Right lobe of liver (tissue), 6 donors: ENCODE results near the gene VWA8. TPM values are rescaled to one million over a fixed set of nuclear protein-coding genes. Genes with fewer than 3 reads are reported as not detected.

Experiments used
- ATAC-seq, 4 donors: fragments of 200-7000 bp; cut with Tn5 transposase; one replicate each; pipeline ENCODE4 v1.9.1; 2020; ENCODE audit warnings: mild to moderate bottlenecking in 4 of 4, moderate library complexity in 4 of 4
- DNase-seq, 3 donors: peaks; one replicate each; pipeline ENCODE4 v3.0.0-alpha.2; 2020
- H3K27ac ChIP-seq, 3 donors: fragments of 200-600 bp; one replicate each; pipeline ENCODE4 v1.8.0; 2022
- H3K27me3 ChIP-seq, 2 donors: fragments of 200-600 bp; one replicate each; pipeline ENCODE4 v1.8.0; 2022
- H3K36me3 ChIP-seq, 4 donors: fragments of 200-600 bp; sonication (generic) in 1 of 4; one replicate each; pipeline versions ENCODE4 v1.5.1 to v1.8.0; 2017 to 2022; ENCODE audit warnings: control low read depth in 1 of 4
- H3K4me1 ChIP-seq, 4 donors: fragments of 200-600 bp; sonication (generic) in 1 of 4; one replicate each; pipeline versions ENCODE4 v1.5.1 to v1.8.0; 2017 to 2022; ENCODE audit warnings: control low read depth in 1 of 4
- H3K4me3 ChIP-seq, 3 donors: fragments of 200-600 bp; one replicate each; pipeline ENCODE4 v1.8.0; 2022
- H3K9me3 ChIP-seq, 4 donors: fragments of 200-600 bp; sonication (generic) in 1 of 4; one replicate each; pipeline versions ENCODE4 v1.5.1 to v1.8.0; 2017 to 2022; ENCODE audit warnings: control low read depth in 1 of 4
- CTCF ChIP-seq, 4 donors: fragments of 200-600 bp in 3 of 4; fragments of 450-650 bp in 1 of 4; IDR thresholded peaks; one replicate each; pipeline versions ENCODE4 v1.5.1 to v1.8.0; 2016 to 2022; ENCODE audit warnings: antibody characterized with exemption in 4 of 4, mild to moderate bottlenecking in 2 of 4
- POLR2A ChIP-seq: fragments of 450-650 bp; IDR thresholded peaks from one replicate; pipeline ENCODE4 v1.6.1; 2017; ENCODE audit warnings: antibody characterized with exemption, mild to moderate bottlenecking
- WGBS: methylation state at CpG from one replicate; pipeline ENCODE4 v1.1.6; 2018; ENCODE audit warnings: low coverage, low lambda C conversion rate; ENCODE audit not compliant: insufficient coverage; ENCODE audit errors: missing lambda C conversion rate; 5-methylcytosine and 5-hydroxymethylcytosine counted together
- intact Hi-C, 2 donors: fragments of 100-400 bp; cut with DNase I; formaldehyde crosslinking; loops; one replicate each; pipeline versions ENCODE4 v1.11.2 to v1.14.1; 2022
- total RNA-seq, 6 experiments: library from RNA; depleted of rRNA in 2 of 6; stranded (reverse); fragments of >200 nt in 2 of 6; fragmentation: NEBNext Ultra II Directional in 3 of 6; extraction: Animal tissue kit (Norgen Biotek cat#: 25700) in 3 of 6; gene quantifications; one replicate each; pipeline versions ENCODE4 v1.1.0 to v1.2.4, GENCODE V29; 2016 to 2023
- donor health status: DM: no; HTN: yes; CAD: no.
- donor health status: DM: no; HTN: no; CAD: no.
- donor health status: DM: no; HTN: no; CAD: no.
- donor health status: DM: no; HTN: yes; CAD: no.
- donor health status: DM: no; HTN: yes; CAD: no.

VWA8 gene
- total RNA-seq, 6 experiments from 2014 or later = 19.4 to 33.8 (median 30.8) TPM

DNA sequence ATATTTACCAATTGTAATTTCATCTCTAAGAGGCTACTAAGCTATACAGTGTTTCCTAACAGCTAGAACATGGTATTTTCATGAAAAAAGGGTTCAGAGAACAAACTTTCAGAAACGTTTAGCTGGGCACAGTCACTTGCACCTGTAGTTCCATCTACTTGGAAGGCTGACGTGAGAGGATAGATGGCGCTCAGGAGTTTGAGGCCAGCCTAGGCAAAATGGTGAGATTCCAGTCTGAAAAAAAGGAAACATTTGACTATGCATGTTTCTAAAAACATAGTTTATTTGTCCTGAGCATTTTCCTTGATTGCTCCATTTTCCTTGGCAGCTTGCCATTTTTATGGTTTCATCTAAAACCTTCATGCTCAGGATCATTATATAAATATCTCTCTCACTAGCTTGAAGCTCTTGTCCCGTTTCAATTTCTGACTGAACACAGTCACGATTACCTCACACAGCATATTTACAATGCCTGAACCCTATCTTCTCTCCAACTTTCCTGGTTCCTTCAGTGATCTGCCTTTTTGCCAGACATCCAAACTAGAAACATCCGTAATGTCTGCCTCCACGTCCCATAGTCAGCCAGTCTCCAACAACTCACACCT is 302.8 kb downstream of the VWA8 start:
- Histone ChIP-seq H3K27me3 (no peaks in the 10 kb centered on the region), H3K4me1 (peaks cover 0 to 3% (median 0%) of the 10 kb centered on the region in 4 donors), H3K4me3 (no peak overlapping the region), H3K27ac (no peak overlapping the region), H3K36me3 (peaks cover 0 to 9% (median 0%) of the 10 kb centered on the region in 4 donors), H3K9me3 (no peaks in the 10 kb centered on the region)
- 55% methylated on average over 7 of the region's 7 CpGs for WGBS
- no peak for TF ChIP-seq POLR2A
- TF ChIP-seq CTCF (IDR thresholded peaks at IDR 0.05) = no peak
- ATAC-seq = peak; percentile 28 to 59 (median 31)
- no peak for DNase-seq
- intact Hi-C loops = no loop called here

- Histone ChIP-seq H3K27me3 (no peaks in the 10 kb centered on the region), H3K36me3 (no peaks in the 10 kb centered on the region), H3K27ac (no peak overlapping the region), H3K4me1 (peaks cover 0 to 3% (median 0%) of the 10 kb centered on the region in 4 donors), H3K9me3 (no peaks in the 10 kb centered on the region), H3K4me3 (no peak overlapping the region)
- no peak for DNase-seq
- TF ChIP-seq POLR2A = no peak
- no peak for TF ChIP-seq CTCF (IDR thresholded peaks at IDR 0.05)
- no peak for ATAC-seq
- 82% methylated on average over 6 of the region's 6 CpGs for WGBS
- intact Hi-C loops = no loop called here
Observed at GRCh38 chr13:41655997-41656396, 304.9 kb downstream of the VWA8 start.

DNA sequence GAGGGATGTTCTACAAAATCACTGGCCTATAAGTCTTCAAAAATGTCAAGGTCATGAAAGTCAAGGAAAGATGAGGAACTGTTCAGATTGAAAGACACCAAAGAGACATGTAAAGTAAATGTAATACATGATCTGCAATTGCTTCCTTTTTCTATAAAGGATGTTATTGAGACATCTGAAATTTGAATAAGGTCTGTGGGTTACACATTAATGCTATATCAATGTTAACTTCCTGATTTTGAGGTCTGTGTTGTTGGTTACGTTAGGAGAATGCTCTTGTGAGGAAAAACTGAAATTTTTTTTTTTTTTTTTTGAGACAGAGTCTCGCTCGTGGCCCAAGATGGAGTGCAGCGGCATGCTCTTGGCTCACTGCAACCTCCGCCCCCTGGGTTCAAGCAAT is 306.1 kb downstream of the VWA8 start:
- WGBS = 72% methylated on average over 4 of the region's 5 CpGs
- Histone ChIP-seq H3K4me3 (no peak overlapping the region), H3K27ac (no peak overlapping the region), H3K4me1 (peaks cover 0 to 3% (median 0%) of the 10 kb centered on the region in 4 donors), H3K9me3 (no peaks in the 10 kb centered on the region), H3K27me3 (no peaks in the 10 kb centered on the region), H3K36me3 (no peaks in the 10 kb centered on the region)
- ATAC-seq = no peak
- TF ChIP-seq POLR2A = no peak
- TF ChIP-seq CTCF (IDR thresholded peaks at IDR 0.05) = no peak
- intact Hi-C loops = no loop called here
- DNase-seq = no peak

GRCh38 chr13:41652735-41653361 is 308.1 kb downstream of the VWA8 start:
- H3K27ac ChIP-seq = peak overlapping the region in 1 of 3 donors; percentile 22
- intact Hi-C loops = no loop called here
- no peaks in the 10 kb centered on the region for H3K36me3 ChIP-seq
- H3K4me1 ChIP-seq = no peaks in the 10 kb centered on the region
- H3K4me3 ChIP-seq = no peak overlapping the region
- no peaks in the 10 kb centered on the region for H3K27me3 ChIP-seq
- 38% methylated on average over 4 of the region's 4 CpGs for WGBS
- peak; percentile 62 to 70 (median 66) for TF ChIP-seq CTCF (IDR thresholded peaks at IDR 0.05)
- TF ChIP-seq POLR2A = no peak
- H3K9me3 ChIP-seq = no peaks in the 10 kb centered on the region
- DNase-seq (no peak), ATAC-seq (peak; percentile 63 to 78 (median 70))
